HG02642 (cell line): ENCODE results near the gene ACP2.
"Not testable (repeated sequence)": the region's sequence is repeated elsewhere in the genome, so short reads cannot be mapped to it uniquely, and the experiment has no call there.

Experiments
- ATAC-seq: cut with Tn5 transposase; IDR thresholded peaks from one replicate; pipeline ENCODE4 v1.9.1; 2021; ENCODE audit warnings: mild to moderate bottlenecking; ENCODE audit not compliant: unreplicated experiment, poor library complexity

The ACP2 gene

GRCh38 chr11:47208008-47208552, 40.5 kb downstream of the ACP2 start:
- not testable (repeated sequence) for ATAC-seq

GRCh38 chr11:47207459-47207858, 41.2 kb downstream of the ACP2 start:
- ATAC-seq = no peak

GRCh38 chr11:47206577-47206976, 42.0 kb downstream of the ACP2 start:
- ATAC-seq = not testable (repeated sequence)

- ATAC-seq = no peak
These were observed 44.0 kb downstream of the ACP2 start for GRCh38 chr11:47204637-47204989.

GRCh38 chr11:47202576-47202975, 46.0 kb downstream of the ACP2 start:
- ATAC-seq = no peak

- ATAC-seq = no peak
These were observed 47.6 kb downstream of the ACP2 start for GRCh38 chr11:47201015-47201414.

GRCh38 chr11:47198161-47198560, 50.5 kb downstream of the ACP2 start:
- not testable (repeated sequence) for ATAC-seq

- no peak for ATAC-seq
These were observed 56.5 kb downstream of the ACP2 start for GRCh38 chr11:47192111-47192510.

- not testable (repeated sequence) for ATAC-seq
These were observed 57.5 kb downstream of the ACP2 start for GRCh38 chr11:47191137-47191536.
